Testis (tissue), 3 donors: ENCODE data around the gene IGFBPL1. TPM values are rescaled to one million over a fixed set of nuclear protein-coding genes. Genes with fewer than 3 reads are reported as not detected.

Experiments used
- DNase-seq: peaks from one replicate; pipeline ENCODE4 v3.0.0-alpha.2; 2019
- H3K27ac ChIP-seq, 2 donors: fragments of 200-600 bp; sonication (generic); one replicate each; pipeline ENCODE4 v1.5.1; 2019
- H3K27me3 ChIP-seq: fragments of 200-600 bp; sonication (generic); one replicate; pipeline ENCODE4 v1.5.1; 2019
- H3K36me3 ChIP-seq: fragments of 200-600 bp; sonication (generic); one replicate; pipeline ENCODE4 v1.5.1; 2017; ENCODE audit warnings: low read depth; ENCODE audit errors: missing control alignments
- H3K4me1 ChIP-seq: fragments of 200-600 bp; sonication (generic); one replicate; pipeline ENCODE4 v1.5.1; 2019
- H3K4me3 ChIP-seq, 2 donors: fragments of 200-600 bp; sonication (generic); one replicate each; pipeline ENCODE4 v1.5.1; 2017 to 2019
- H3K9me3 ChIP-seq: fragments of 200-600 bp; sonication (generic); one replicate; pipeline ENCODE4 v1.5.1; 2017
- CTCF ChIP-seq, 3 experiments: fragments of 450-650 bp in 2 of 3; fragments of 200-600 bp in 1 of 3; sonication (generic) in 1 of 3; IDR thresholded peaks; one replicate each; pipeline ENCODE4 v1.5.1; 2016 to 2019; ENCODE audit warnings: antibody characterized with exemption in 3 of 3, mild to moderate bottlenecking in 2 of 3, moderate library complexity in 1 of 3
- POLR2A ChIP-seq: fragments of 450-650 bp; IDR thresholded peaks from one replicate; pipeline ENCODE4 v1.6.1; 2017; ENCODE audit warnings: antibody characterized with exemption, mild to moderate bottlenecking, moderate library complexity
- WGBS, 2 donors: methylation state at CpG; one replicate each; pipeline ENCODE4 v1.1.5; 2018; 5-methylcytosine and 5-hydroxymethylcytosine counted together
- intact Hi-C: fragments of 100-400 bp; cut with DNase I; formaldehyde crosslinking; loops from one replicate; pipeline ENCODE4 v1.15.1; 2023; ENCODE audit warnings: low total_unique reads
- polyA plus RNA-seq: library from polyadenylated mRNA; stranded (reverse); fragments of 350-450 nt; fragmentation: Illumina TruSeq; extraction: RNeasy Lipid Tissue Mini Kit (QIAGEN cat#74804); gene quantifications from one replicate; pipeline ENCODE4 v1.2.3, GENCODE V29; 2014; ENCODE audit warnings: low read depth, low replicate concordance; ENCODE audit not compliant: insufficient read depth
- total RNA-seq, 2 donors: library from RNA; depleted of rRNA; stranded (reverse); fragments of >200 nt; gene quantifications; one replicate each; pipeline ENCODE4 v1.2.3, GENCODE V29; 2016

IGFBPL1 gene
- total and polyA plus RNA-seq, 3 donors from 2014 or later = 5.8 to 18.4 (median 18.0) TPM

DNA sequence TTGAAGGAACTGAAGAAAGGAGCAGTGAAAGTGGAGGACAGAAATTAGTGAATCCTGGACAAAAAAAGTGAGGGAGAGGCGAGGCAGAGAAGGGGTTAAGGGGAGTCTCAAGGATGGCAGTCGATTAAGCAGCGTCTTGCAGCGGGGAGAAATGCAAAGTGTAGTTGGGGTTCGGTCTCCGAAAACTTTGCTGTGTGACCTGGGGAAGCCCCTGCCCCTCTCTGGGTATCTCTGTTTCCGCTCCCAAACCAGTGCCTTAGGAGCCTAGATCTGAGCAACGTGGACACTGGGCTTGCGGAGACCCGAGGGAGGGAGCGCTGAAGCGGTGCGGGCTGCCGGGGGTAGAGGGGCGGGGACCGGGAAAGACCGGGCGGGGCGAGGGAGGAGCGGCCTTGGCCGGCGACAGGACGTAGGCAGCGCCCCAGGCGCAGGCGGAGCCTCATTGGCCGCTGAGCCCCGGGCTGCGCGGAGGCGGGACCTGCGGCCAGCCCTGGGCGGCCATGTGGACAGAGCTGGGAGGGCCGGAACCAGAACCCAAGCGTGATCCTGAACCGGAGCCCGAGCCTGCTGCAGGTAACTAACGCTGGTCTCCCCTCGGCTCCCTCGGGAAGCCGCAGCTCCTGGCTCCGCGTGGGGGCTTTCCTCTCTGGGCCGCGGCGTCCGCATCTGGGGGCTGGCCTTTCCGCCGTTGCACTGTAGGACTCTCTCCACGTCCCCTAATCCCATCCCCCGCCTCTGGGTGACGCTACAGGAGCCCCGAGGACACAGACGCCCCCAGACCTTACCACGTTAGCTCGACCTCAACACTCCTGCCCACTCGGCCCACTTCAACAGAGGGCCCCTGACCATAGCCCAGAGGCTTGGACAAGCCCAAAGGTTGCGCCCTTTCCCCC is 31.8 kb downstream of the IGFBPL1 start, which contains the start of gene ALDH1B1:
ALDH1B1 (plus strand) TSS at position 468 of the 893 bp plus-strand sequence. CDS start 3,047 bp downstream, outside the sequence.
- Histone ChIP-seq H3K9me3 (no peaks in the 10 kb centered on the region), H3K4me3 (peak within 1 kb of the TSS; percentile 59 to 74), H3K4me1 (peaks cover 24% of the 10 kb centered on the region), H3K27me3 (no peaks in the 10 kb centered on the region), H3K36me3 (no peaks in the 10 kb centered on the region), H3K27ac (peak within 1 kb of the TSS; percentile 42 to 52)
- DNase-seq = peak; percentile 91
- TF ChIP-seq POLR2A (no peak), CTCF (IDR thresholded peaks at IDR 0.05) (no peak)
- intact Hi-C loops = loop anchor here (10.0 kb wide), 1 partner anchor 488 kb away; the partner anchor contains the start of gene SLC25A51
- WGBS, 2 donors = 0 to 1% methylated on average over 27 to 57 of the region's 58 CpGs

DNA sequence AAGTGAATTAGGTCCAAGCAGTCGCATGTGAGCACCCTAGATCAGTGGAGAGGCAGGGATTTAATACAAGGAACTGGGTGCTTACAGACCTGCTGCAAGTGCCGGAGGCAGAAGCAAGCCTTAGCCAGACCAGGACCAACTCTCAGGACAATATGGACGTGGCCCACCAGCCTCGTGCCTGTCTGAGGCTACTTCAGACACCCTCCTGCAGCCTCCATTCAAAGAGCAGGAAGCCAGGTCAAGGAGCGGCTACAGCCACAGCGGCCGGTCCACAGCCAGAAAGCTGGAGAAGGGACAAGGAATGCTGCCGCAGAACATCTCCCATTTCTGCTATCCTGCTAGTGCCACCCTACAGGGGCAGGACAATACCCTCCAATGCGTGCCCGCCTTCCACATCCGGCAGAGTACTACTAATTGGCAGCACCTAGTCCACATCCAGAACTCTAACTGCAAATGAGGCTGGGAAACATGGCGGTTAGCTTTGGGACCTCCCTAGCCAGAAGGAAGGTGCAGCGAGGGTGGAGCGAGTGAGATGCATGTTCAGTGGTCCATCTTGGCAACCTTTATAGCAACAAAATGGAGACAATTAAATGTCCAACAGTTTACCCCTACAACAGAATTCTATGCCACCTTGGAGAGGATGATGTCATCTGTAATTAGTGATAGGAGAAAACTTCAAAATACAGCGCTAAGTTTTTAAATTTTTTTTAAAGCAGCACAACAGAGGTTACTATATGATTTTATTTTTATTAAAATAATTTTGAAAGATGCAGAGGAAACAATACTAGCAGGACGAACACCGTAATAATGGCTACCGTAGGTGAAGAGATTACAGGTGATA is 32.8 kb downstream of the IGFBPL1 start:
- Histone ChIP-seq H3K27me3 (no peaks in the 10 kb centered on the region), H3K27ac (no peak overlapping the region), H3K4me3 (peak overlapping the region in 1 of 2 donors; percentile 74), H3K36me3 (no peaks in the 10 kb centered on the region), H3K9me3 (no peaks in the 10 kb centered on the region), H3K4me1 (peaks cover 24% of the 10 kb centered on the region)
- TF ChIP-seq CTCF (IDR thresholded peaks at IDR 0.05) (no peak), POLR2A (no peak)
- 77 to 81% methylated on average over 15 to 18 of the region's 18 CpGs for WGBS, 2 donors
- intact Hi-C loops = loop anchor here (10.0 kb wide), 1 partner anchor 487 kb away; the partner anchor contains the start of gene SLC25A51
- DNase-seq = no peak

DNA sequence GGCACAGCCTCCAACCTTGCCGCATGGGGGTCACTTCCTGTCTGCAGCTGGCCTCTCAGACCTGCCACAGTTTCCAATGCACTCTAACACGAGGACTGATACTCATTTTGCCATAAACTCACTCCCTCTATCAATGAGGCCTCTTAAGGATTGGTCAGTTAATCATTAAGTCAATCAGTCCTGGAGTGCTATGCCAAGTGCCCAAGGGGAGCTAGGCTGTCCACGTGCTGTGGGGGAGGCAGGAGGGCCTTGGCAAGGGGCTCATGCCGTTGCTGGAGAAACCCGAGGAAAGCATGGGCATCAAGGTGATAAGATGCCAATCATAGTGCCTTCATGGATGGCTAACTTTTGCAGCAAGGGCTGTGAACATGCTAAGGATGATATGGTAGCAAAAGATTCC is 33.4 kb downstream of the IGFBPL1 start:
- Histone ChIP-seq H3K9me3 (no peaks in the 10 kb centered on the region), H3K27me3 (no peaks in the 10 kb centered on the region), H3K4me3 (no peak overlapping the region), H3K36me3 (no peaks in the 10 kb centered on the region), H3K27ac (no peak overlapping the region), H3K4me1 (peaks cover 24% of the 10 kb centered on the region)
- intact Hi-C loops = loop anchor here (10.0 kb wide), 1 partner anchor 486 kb away; the partner anchor contains the start of gene SLC25A51
- DNase-seq = no peak
- TF ChIP-seq POLR2A = no peak
- no peak for TF ChIP-seq CTCF (IDR thresholded peaks at IDR 0.05)
- 56 to 64% methylated on average over 5 of the region's 5 CpGs for WGBS, 2 donors

- no peaks in the 10 kb centered on the region for H3K9me3 ChIP-seq
- intact Hi-C loops = loop anchor here (10.0 kb wide), 1 partner anchor 486 kb away; the partner anchor contains the start of gene SLC25A51
- H3K4me3 ChIP-seq = no peak overlapping the region
- 56 to 60% methylated on average over 1 of the region's 1 CpG for whole genome bisulfite sequencing, 2 donors
- H3K4me1 ChIP-seq = peaks cover 24% of the 10 kb centered on the region
- no peaks in the 10 kb centered on the region for H3K36me3 ChIP-seq
- H3K27ac ChIP-seq = no peak overlapping the region
- TF ChIP-seq POLR2A (no peak), CTCF (IDR thresholded peaks at IDR 0.05) (no peak)
- DNase-seq = no peak
- H3K27me3 ChIP-seq = no peaks in the 10 kb centered on the region
Observed at GRCh38 chr9:38390442-38390841, 33.8 kb downstream of the IGFBPL1 start.
